Measurements from ENCODE around the gene GMDS.

DNA sequence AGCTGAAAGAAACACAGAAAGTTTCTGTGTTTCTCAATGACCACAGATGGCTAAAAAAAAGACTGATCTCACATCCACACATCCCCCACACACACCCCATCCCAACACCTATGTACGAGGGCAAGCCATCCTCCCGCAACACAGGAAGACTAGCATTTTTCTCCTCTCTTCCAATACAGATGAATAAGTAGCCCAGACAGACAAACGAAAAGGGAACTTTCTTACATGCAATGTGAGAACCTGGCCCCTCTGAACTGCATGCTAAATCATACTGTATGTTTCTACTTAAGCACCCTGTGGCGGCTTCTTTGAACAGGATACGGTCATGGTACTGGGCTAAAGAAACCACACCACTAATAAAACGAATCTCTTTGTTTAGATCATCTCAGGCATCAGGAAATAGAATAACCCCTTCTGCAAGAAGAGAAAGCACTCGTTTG lies 116.2 kb downstream of the GMDS start:
- no peak for TF ChIP-seq POLR2A (IDR thresholded peaks at IDR 0.05)
- TF ChIP-seq, protein P1, sequence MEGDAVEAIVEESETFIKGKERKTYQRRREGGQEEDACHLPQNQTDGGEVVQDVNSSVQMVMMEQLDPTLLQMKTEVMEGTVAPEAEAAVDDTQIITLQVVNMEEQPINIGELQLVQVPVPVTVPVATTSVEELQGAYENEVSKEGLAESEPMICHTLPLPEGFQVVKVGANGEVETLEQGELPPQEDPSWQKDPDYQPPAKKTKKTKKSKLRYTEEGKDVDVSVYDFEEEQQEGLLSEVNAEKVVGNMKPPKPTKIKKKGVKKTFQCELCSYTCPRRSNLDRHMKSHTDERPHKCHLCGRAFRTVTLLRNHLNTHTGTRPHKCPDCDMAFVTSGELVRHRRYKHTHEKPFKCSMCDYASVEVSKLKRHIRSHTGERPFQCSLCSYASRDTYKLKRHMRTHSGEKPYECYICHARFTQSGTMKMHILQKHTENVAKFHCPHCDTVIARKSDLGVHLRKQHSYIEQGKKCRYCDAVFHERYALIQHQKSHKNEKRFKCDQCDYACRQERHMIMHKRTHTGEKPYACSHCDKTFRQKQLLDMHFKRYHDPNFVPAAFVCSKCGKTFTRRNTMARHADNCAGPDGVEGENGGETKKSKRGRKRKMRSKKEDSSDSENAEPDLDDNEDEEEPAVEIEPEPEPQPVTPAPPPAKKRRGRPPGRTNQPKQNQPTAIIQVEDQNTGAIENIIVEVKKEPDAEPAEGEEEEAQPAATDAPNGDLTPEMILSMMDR (IDR thresholded peaks at IDR 0.05 in 4 of 5, conservative IDR thresholded peaks at IDR 0.05 in 1 of 5), result no peak

All from gastrocnemius medialis (tissue), 4 donors.